Duodenal mucosa (tissue), 2 donors: ENCODE results near the gene PPP4R4.
"Not testable (repeated sequence)": the region's sequence is repeated elsewhere in the genome, so short reads cannot be mapped to it uniquely, and the experiment has no call there.

ENCODE experiments used
- H3K27ac ChIP-seq: one replicate; pipeline ENCODE4 v1.7.0; 2013; ENCODE audit warnings: low read depth, low read length
- H3K27me3 ChIP-seq, 2 donors: one replicate each; pipeline ENCODE4 v1.7.0; 2013; ENCODE audit warnings: low read length in 2 of 2, control low read depth in 1 of 2; ENCODE audit not compliant: insufficient read depth in 2 of 2, control insufficient read depth in 1 of 2
- H3K36me3 ChIP-seq, 2 donors: one replicate each; pipeline ENCODE4 v1.7.0; 2013; ENCODE audit warnings: low read length in 2 of 2, control low read depth in 1 of 2; ENCODE audit not compliant: insufficient read depth in 2 of 2, control insufficient read depth in 1 of 2
- H3K4me1 ChIP-seq, 2 donors: one replicate each; pipeline ENCODE4 v1.7.0; 2013; ENCODE audit warnings: low read length in 2 of 2, control low read depth in 1 of 2; ENCODE audit not compliant: insufficient read depth in 2 of 2, control insufficient read depth in 1 of 2
- H3K4me3 ChIP-seq, 2 donors: one replicate each; pipeline ENCODE4 v1.7.0; 2013; ENCODE audit warnings: low read length in 2 of 2, low read depth in 1 of 2
- H3K9ac ChIP-seq, 2 donors: one replicate each; pipeline ENCODE4 v1.7.0; 2013; ENCODE audit warnings: low read length in 2 of 2, low read depth in 1 of 2
- H3K9me3 ChIP-seq, 2 donors: one replicate each; pipeline ENCODE4 v1.7.0; 2013; ENCODE audit warnings: low read length in 2 of 2, control low read depth in 1 of 2; ENCODE audit not compliant: control insufficient read depth in 1 of 2

Gene PPP4R4

DNA sequence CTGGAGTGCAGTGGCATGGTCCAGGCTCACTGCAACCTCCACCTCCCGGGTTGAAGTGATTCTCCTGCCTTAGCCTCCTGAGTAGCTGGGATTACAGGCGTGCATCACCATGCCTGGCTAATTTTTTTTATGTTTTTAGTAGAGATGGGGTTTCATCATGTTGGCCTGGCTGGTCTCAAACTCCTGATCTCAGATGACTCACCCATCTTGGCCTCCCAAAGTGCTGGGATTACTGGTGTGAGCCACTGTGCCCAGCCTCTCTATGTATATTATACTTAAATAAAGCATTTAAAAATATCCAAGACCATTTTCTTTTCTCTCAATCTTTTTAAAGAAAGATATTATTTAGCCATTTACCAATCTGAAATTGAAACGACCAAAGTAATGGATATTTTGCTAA is 90.1 kb downstream of the PPP4R4 start:
- H3K9me3 ChIP-seq, H3K27ac ChIP-seq, H3K4me3 ChIP-seq, H3K27me3 ChIP-seq, H3K36me3 ChIP-seq, H3K4me1 ChIP-seq, H3K9ac ChIP-seq: not testable (repeated sequence)

- H3K9me3 ChIP-seq: no peaks in the 10 kb centered on the region
- no peak overlapping the region for H3K4me3 ChIP-seq
- no peak overlapping the region for H3K27ac ChIP-seq
- H3K4me1 ChIP-seq: no peaks in the 10 kb centered on the region
- no peak overlapping the region for H3K9ac ChIP-seq
- H3K27me3 ChIP-seq: peaks cover 0 to 3% of the 10 kb centered on the region in 2 donors
- no peaks in the 10 kb centered on the region for H3K36me3 ChIP-seq
Observed at GRCh38 chr14:94267352-94267751, 93.2 kb downstream of the PPP4R4 start.

- H3K4me3 ChIP-seq, H3K4me1 ChIP-seq, H3K9ac ChIP-seq, H3K27ac ChIP-seq, H3K27me3 ChIP-seq, H3K9me3 ChIP-seq, H3K36me3 ChIP-seq: not testable (repeated sequence)
Observed at GRCh38 chr14:94268582-94268981, 94.5 kb downstream of the PPP4R4 start.

DNA sequence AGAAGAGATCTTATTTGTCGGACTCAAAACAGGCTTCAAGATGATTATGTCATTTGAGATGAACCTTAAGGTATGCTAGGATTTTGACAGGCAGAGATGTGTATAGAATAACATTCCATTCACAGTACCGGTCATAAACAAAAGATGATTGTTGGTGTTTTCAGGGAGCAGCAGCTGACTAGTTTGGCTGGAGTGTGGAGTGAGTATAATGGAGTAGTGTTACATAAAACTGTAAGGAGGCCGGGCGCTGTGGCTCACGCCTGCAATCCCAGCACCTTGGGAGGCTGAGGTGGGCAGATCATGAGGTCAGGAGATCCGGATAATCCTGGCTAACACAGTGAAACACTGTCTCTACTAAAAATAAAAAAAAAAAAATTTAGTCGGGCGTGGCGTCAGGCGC is 95.0 kb downstream of the PPP4R4 start:
- H3K4me3 ChIP-seq: no peak overlapping the region
- no peaks in the 10 kb centered on the region for H3K36me3 ChIP-seq
- H3K27me3 ChIP-seq: peaks cover 0 to 3% of the 10 kb centered on the region in 2 donors
- H3K4me1 ChIP-seq: no peaks in the 10 kb centered on the region
- no peaks in the 10 kb centered on the region for H3K9me3 ChIP-seq
- H3K27ac ChIP-seq: no peak overlapping the region
- H3K9ac ChIP-seq: no peak overlapping the region

GRCh38 chr14:94276898-94277561 is 102.9 kb downstream of the PPP4R4 start:
- not testable (repeated sequence) for H3K27ac ChIP-seq

GRCh38 chr14:94278731-94279130 is 104.6 kb downstream of the PPP4R4 start:
- Histone ChIP-seq H3K9ac (no peak overlapping the region), H3K4me1 (no peaks in the 10 kb centered on the region), H3K27me3 (no peaks in the 10 kb centered on the region), H3K27ac (no peak overlapping the region), H3K9me3 (no peaks in the 10 kb centered on the region), H3K4me3 (no peak overlapping the region), H3K36me3 (no peaks in the 10 kb centered on the region)

More at GRCh38 chr14:94276898-94277561, 102.9 kb downstream of the PPP4R4 start:
- H3K4me1 ChIP-seq, H3K9me3 ChIP-seq, H3K27me3 ChIP-seq, H3K4me3 ChIP-seq, H3K9ac ChIP-seq, H3K36me3 ChIP-seq: not testable (repeated sequence)

GRCh38 chr14:94282991-94283723 is 109.0 kb downstream of the PPP4R4 start:
- Histone ChIP-seq H3K27ac (no peak overlapping the region), H3K36me3 (no peaks in the 10 kb centered on the region), H3K9me3 (no peaks in the 10 kb centered on the region), H3K4me3 (no peak overlapping the region), H3K27me3 (no peaks in the 10 kb centered on the region), H3K4me1 (no peaks in the 10 kb centered on the region), H3K9ac (no peak overlapping the region)

DNA sequence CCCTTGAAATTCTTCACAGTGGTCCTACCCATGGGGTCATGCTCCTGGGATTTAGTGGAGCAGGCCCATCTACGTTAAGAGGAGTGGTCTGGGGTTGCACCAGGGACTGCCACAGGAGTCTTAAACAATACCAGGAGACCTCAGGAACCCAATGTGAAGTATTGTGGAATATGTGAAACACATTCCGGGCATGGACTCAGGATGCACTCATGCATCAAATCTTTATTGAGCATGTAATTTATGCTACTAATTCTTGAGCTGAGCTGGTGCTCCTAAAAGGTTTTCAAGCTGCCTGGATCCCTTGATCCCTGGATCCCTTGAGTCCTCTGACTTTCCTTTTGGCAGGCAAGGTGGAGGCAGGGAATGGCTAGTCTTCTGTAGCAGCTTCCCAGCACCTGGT is 110.1 kb downstream of the PPP4R4 start:
- H3K4me1 ChIP-seq: no peaks in the 10 kb centered on the region
- no peaks in the 10 kb centered on the region for H3K9me3 ChIP-seq
- H3K4me3 ChIP-seq: no peak overlapping the region
- no peak overlapping the region for H3K27ac ChIP-seq
- no peaks in the 10 kb centered on the region for H3K27me3 ChIP-seq
- H3K36me3 ChIP-seq: no peaks in the 10 kb centered on the region
- H3K9ac ChIP-seq: no peak overlapping the region

- H3K9me3 ChIP-seq: no peaks in the 10 kb centered on the region
- H3K4me1 ChIP-seq: no peaks in the 10 kb centered on the region
- no peak overlapping the region for H3K27ac ChIP-seq
- no peaks in the 10 kb centered on the region for H3K27me3 ChIP-seq
- no peak overlapping the region for H3K4me3 ChIP-seq
- H3K9ac ChIP-seq: no peak overlapping the region
- H3K36me3 ChIP-seq: no peaks in the 10 kb centered on the region
Observed at GRCh38 chr14:94285158-94285557, 111.0 kb downstream of the PPP4R4 start.

- Histone ChIP-seq H3K27ac (no peak overlapping the region), H3K4me1 (no peaks in the 10 kb centered on the region), H3K27me3 (no peaks in the 10 kb centered on the region), H3K36me3 (no peaks in the 10 kb centered on the region), H3K4me3 (no peak overlapping the region), H3K9ac (no peak overlapping the region), H3K9me3 (no peaks in the 10 kb centered on the region)
Observed at GRCh38 chr14:94288610-94289465, 114.7 kb downstream of the PPP4R4 start.
